Measurements from ENCODE around the gene TEX30.

TEX30 gene

GRCh38 chr13:102816708-102817107, 43.1 kb upstream of the TEX30 start:
- no peaks in the 10 kb centered on the region for H3K79me2 ChIP-seq (ENCODE audit: insufficient read depth, low read length)
- no peaks in the 10 kb centered on the region for H3K36me3 ChIP-seq (ENCODE audit: insufficient read depth, low read length)
- peaks cover 12% of the 10 kb centered on the region for H3K4me1 ChIP-seq (ENCODE audit: insufficient read depth, low read length, poor library complexity, severe bottlenecking)
- TF ChIP-seq CTCF (conservative IDR thresholded peaks at IDR 0.05; ENCODE audit: low read length) (no peak), EZH2phosphoT487 (IDR thresholded peaks at IDR 0.05; ENCODE audit: borderline replicate concordance) (no peak)
- H3K9ac ChIP-seq (ENCODE audit: low read depth, low read length, poor library complexity, severe bottlenecking): no peak overlapping the region
- H3K9me3 ChIP-seq (ENCODE audit: insufficient read depth, low read depth, low read length): peaks cover 3% of the 10 kb centered on the region; the same call in 1 of the 2 replicates
- no peaks in the 10 kb centered on the region for H3K9me2 ChIP-seq (replicated peaks; ENCODE audit: low read depth, low read length)
- no peaks in the 10 kb centered on the region for H4K20me1 ChIP-seq (ENCODE audit: insufficient read depth, low read length, poor library complexity, severe bottlenecking)
- no peaks in the 10 kb centered on the region for H3F3A ChIP-seq (ENCODE audit: low read depth)
- no peak overlapping the region for H3K4me2 ChIP-seq (ENCODE audit: low read depth, low read length, poor library complexity, severe bottlenecking)
- H3K27me3 ChIP-seq (ENCODE audit: insufficient read depth, low read length, poor library complexity, severe bottlenecking): no peaks in the 10 kb centered on the region
- H3K4me3 ChIP-seq (ENCODE audit: low read length, poor library complexity, severe bottlenecking): no peak overlapping the region
- H2AFZ ChIP-seq (ENCODE audit: low read length): no peak overlapping the region

GRCh38 chr13:102815788-102816187, 42.2 kb upstream of the TEX30 start:
- H3F3A ChIP-seq (ENCODE audit: low read depth): no peaks in the 10 kb centered on the region
- no peak overlapping the region for H2AFZ ChIP-seq (ENCODE audit: low read length)
- H3K9ac ChIP-seq (ENCODE audit: low read depth, low read length, poor library complexity, severe bottlenecking): no peak overlapping the region
- peaks cover 7% of the 10 kb centered on the region; the same call in 1 of the 2 replicates for H3K9me3 ChIP-seq (ENCODE audit: insufficient read depth, low read depth, low read length)
- H3K9me2 ChIP-seq (replicated peaks; ENCODE audit: low read depth, low read length): no peaks in the 10 kb centered on the region
- TF ChIP-seq EZH2phosphoT487 (IDR thresholded peaks at IDR 0.05; ENCODE audit: borderline replicate concordance) (no peak), CTCF (conservative IDR thresholded peaks at IDR 0.05; ENCODE audit: low read length) (no peak)
- H3K4me2 ChIP-seq (ENCODE audit: low read depth, low read length, poor library complexity, severe bottlenecking): no peak overlapping the region
- no peaks in the 10 kb centered on the region for H3K79me2 ChIP-seq (ENCODE audit: insufficient read depth, low read length)
- peaks cover 12% of the 10 kb centered on the region for H3K4me1 ChIP-seq (ENCODE audit: insufficient read depth, low read length, poor library complexity, severe bottlenecking)
- no peaks in the 10 kb centered on the region for H3K27me3 ChIP-seq (ENCODE audit: insufficient read depth, low read length, poor library complexity, severe bottlenecking)
- H3K4me3 ChIP-seq (ENCODE audit: low read length, poor library complexity, severe bottlenecking): no peak overlapping the region
- no peaks in the 10 kb centered on the region for H4K20me1 ChIP-seq (ENCODE audit: insufficient read depth, low read length, poor library complexity, severe bottlenecking)
- no peaks in the 10 kb centered on the region for H3K36me3 ChIP-seq (ENCODE audit: insufficient read depth, low read length)

GRCh38 chr13:102814793-102815192, 41.2 kb upstream of the TEX30 start:
- H2AFZ ChIP-seq (ENCODE audit: low read length): no peak overlapping the region
- no peak overlapping the region for H3K9ac ChIP-seq (ENCODE audit: low read depth, low read length, poor library complexity, severe bottlenecking)
- H3K4me2 ChIP-seq (ENCODE audit: low read depth, low read length, poor library complexity, severe bottlenecking): no peak overlapping the region
- no peaks in the 10 kb centered on the region for H3F3A ChIP-seq (ENCODE audit: low read depth)
- H4K20me1 ChIP-seq (ENCODE audit: insufficient read depth, low read length, poor library complexity, severe bottlenecking): no peaks in the 10 kb centered on the region
- H3K27me3 ChIP-seq (ENCODE audit: insufficient read depth, low read length, poor library complexity, severe bottlenecking): no peaks in the 10 kb centered on the region
- peaks cover 7% of the 10 kb centered on the region; the same call in 1 of the 2 replicates for H3K9me3 ChIP-seq (ENCODE audit: insufficient read depth, low read depth, low read length)
- no peaks in the 10 kb centered on the region for H3K9me2 ChIP-seq (replicated peaks; ENCODE audit: low read depth, low read length)
- no peaks in the 10 kb centered on the region for H3K36me3 ChIP-seq (ENCODE audit: insufficient read depth, low read length)
- H3K4me3 ChIP-seq (ENCODE audit: low read length, poor library complexity, severe bottlenecking): no peak overlapping the region
- peaks cover 12% of the 10 kb centered on the region for H3K4me1 ChIP-seq (ENCODE audit: insufficient read depth, low read length, poor library complexity, severe bottlenecking)
- no peak for TF ChIP-seq CTCF (conservative IDR thresholded peaks at IDR 0.05; ENCODE audit: low read length)
- no peak for TF ChIP-seq EZH2phosphoT487 (IDR thresholded peaks at IDR 0.05; ENCODE audit: borderline replicate concordance)
- no peaks in the 10 kb centered on the region for H3K79me2 ChIP-seq (ENCODE audit: insufficient read depth, low read length)

Data from Loucy (cell line).